Umbilical cord (tissue), 2 donors: Measurements from ENCODE around the gene MEPCE. TPM values are rescaled to one million over a fixed set of nuclear protein-coding genes. Genes with fewer than 3 reads are reported as not detected.

Experiments
- DNase-seq: peaks from one replicate; pipeline ENCODE4 v3.0.0-alpha.2; 2015; ENCODE audit warnings: low spot score
- total RNA-seq: library from RNA; depleted of rRNA; stranded (reverse); fragments of >200 nt; gene quantifications from one replicate; pipeline ENCODE4 v1.2.3, GENCODE V29; 2014; ENCODE audit warnings: low replicate concordance; ENCODE audit not compliant: insufficient read depth

Gene MEPCE
- total RNA-seq, 1 donor from 2014 or later = 20.9 TPM

- no peak for DNase-seq
Observed at GRCh38 chr7:100464791-100465190, 35.2 kb downstream of the MEPCE start.

GRCh38 chr7:100465299-100465698, 35.7 kb downstream of the MEPCE start:
- DNase-seq = no peak

- DNase-seq = peak; percentile 81
Observed at GRCh38 chr7:100465702-100466311, 36.2 kb downstream of the MEPCE start.

- DNase-seq = no peak
Observed at GRCh38 chr7:100466653-100467605, 37.3 kb downstream of the MEPCE start.

GRCh38 chr7:100467638-100468373, 38.2 kb downstream of the MEPCE start:
- no peak for DNase-seq

GRCh38 chr7:100469227-100470044, 39.8 kb downstream of the MEPCE start:
- peak; percentile 77 for DNase-seq

GRCh38 chr7:100471021-100471420, 41.4 kb downstream of the MEPCE start:
- DNase-seq = no peak

- no peak for DNase-seq
Observed at GRCh38 chr7:100472121-100472851, 42.7 kb downstream of the MEPCE start.

- no peak for DNase-seq
Observed at GRCh38 chr7:100472854-100473499, 43.3 kb downstream of the MEPCE start.

GRCh38 chr7:100475549-100475948, 45.9 kb downstream of the MEPCE start:
- peak; percentile 89 for DNase-seq

- peak; percentile 57 for DNase-seq
Observed at GRCh38 chr7:100476101-100476780, 46.6 kb downstream of the MEPCE start.

GRCh38 chr7:100476903-100477870, 47.6 kb downstream of the MEPCE start:
- no peak for DNase-seq

GRCh38 chr7:100477871-100478267, 48.2 kb downstream of the MEPCE start:
- DNase-seq = no peak

- peak; percentile 98 for DNase-seq
Observed at GRCh38 chr7:100478958-100479660, 49.5 kb downstream of the MEPCE start, which contains the start of gene TSC22D4. Gene TSC22D4 (minus strand): TSS chr7:100479214. CDS start chr7:100478038, 1,176 bp downstream.

- DNase-seq = no peak
Observed at GRCh38 chr7:100481466-100481865, 51.8 kb downstream of the MEPCE start.

GRCh38 chr7:100482728-100483089, 53.1 kb downstream of the MEPCE start:
- no peak for DNase-seq

- DNase-seq = peak; percentile 63
Observed at GRCh38 chr7:100483090-100483721, 53.6 kb downstream of the MEPCE start.
